A549 (cell line): ENCODE results near the gene NINJ1.

ENCODE experiments used
- BHLHE40 ChIP-seq: IDR thresholded peaks from 2 replicates; pipeline ENCODE4 v1.6.1; 2012; ENCODE audit warnings: low read depth, low read length, inconsistent platforms
- EP300 ChIP-seq, 2 experiments: fragments of >200 bp; sonication (Bioruptor Twin); formaldehyde crosslinking; IDR thresholded peaks; 2 replicates in 1 of 2; 3 replicates in 1 of 2; pipeline ENCODE4 v1.6.1; 2016 to 2017
- FOSL2 ChIP-seq, 2 experiments: fragments of 450-650 bp in 1 of 2; fragments of >200 bp in 1 of 2; sonication (Bioruptor Twin) in 1 of 2; formaldehyde crosslinking; IDR thresholded peaks; 2 replicates each; pipeline versions ENCODE4 v1.5.0 to v1.6.1; 2016 to 2020; ENCODE audit warnings: mild to moderate bottlenecking in 1 of 2, moderate library complexity in 1 of 2
- POLR2A ChIP-seq: IDR thresholded peaks from 2 replicates; pipeline ENCODE4 v1.6.1; 2012; ENCODE audit warnings: mild to moderate bottlenecking, low read length
- REST ChIP-seq: fragments of 200-600 bp; sonication (generic); IDR thresholded peaks from 2 replicates; pipeline ENCODE4 v1.6.1; 2016; ENCODE audit warnings: antibody characterized with exemption, mild to moderate bottlenecking, moderate library complexity
- SMC3 ChIP-seq: fragments of >200 bp; sonication (Bioruptor Twin); formaldehyde crosslinking; IDR thresholded peaks from 3 replicates; pipeline ENCODE4 v1.6.1; 2018; ENCODE audit warnings: inconsistent platforms
- SREBF2 ChIP-seq: fragments of 450-650 bp; IDR thresholded peaks from 2 replicates; pipeline ENCODE4 v1.6.1; 2014; ENCODE audit warnings: mild to moderate bottlenecking, moderate library complexity
- TF ChIP-seq, protein P1 (sequence below): fragments of >200 bp; sonication (Bioruptor Twin); formaldehyde crosslinking; IDR thresholded peaks from 3 replicates; pipeline ENCODE4 v1.5.1; 2016

DNA sequence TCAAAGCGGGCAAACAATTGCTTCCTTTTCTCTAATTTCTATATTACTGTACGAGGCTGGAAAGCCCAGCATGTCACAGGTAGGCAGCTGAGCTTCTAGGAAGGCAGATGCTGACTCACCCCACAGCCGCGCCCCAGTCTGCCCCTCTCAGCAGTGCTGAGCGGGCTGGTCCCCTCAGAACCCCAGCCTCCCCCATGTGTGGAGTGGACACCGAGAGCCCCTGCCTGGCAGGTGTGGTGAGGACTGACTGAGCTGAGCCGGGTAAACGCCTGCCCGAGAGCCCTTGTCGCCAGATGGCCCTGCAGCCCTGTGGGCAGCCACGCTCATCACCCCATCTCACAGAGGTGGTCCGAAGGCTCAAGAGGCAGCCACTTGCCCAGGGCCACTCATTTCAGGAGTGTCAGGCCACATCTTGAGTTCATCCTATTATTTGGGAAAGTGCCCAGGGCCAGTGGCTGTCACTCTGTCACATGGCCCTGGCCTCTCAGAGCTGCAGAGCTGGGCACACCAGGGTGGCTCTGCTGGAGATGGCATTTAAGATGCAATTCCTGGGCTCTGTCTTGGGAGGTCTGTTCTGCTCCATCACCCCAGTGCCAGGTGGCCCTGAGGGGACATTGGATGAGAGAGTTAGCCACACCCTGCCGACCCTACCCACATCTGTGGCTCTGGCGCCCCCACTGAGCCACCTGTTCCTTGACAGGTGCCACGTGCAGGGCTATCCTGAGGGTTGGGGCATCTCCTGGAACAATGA, 25.6 kb downstream of the NINJ1 start:
- TF ChIP-seq SREBF2 (no peak), POLR2A (no peak), EP300 (IDR thresholded peaks at IDR 0.05) (no peak), FOSL2 (IDR thresholded peaks at IDR 0.05) (no peak), FOSL2 (CRISPR knock-in tag; IDR thresholded peaks at IDR 0.05) (no peak), BHLHE40 (no peak), REST (no peak), SMC3 (no peak)
- TF ChIP-seq, protein P1, sequence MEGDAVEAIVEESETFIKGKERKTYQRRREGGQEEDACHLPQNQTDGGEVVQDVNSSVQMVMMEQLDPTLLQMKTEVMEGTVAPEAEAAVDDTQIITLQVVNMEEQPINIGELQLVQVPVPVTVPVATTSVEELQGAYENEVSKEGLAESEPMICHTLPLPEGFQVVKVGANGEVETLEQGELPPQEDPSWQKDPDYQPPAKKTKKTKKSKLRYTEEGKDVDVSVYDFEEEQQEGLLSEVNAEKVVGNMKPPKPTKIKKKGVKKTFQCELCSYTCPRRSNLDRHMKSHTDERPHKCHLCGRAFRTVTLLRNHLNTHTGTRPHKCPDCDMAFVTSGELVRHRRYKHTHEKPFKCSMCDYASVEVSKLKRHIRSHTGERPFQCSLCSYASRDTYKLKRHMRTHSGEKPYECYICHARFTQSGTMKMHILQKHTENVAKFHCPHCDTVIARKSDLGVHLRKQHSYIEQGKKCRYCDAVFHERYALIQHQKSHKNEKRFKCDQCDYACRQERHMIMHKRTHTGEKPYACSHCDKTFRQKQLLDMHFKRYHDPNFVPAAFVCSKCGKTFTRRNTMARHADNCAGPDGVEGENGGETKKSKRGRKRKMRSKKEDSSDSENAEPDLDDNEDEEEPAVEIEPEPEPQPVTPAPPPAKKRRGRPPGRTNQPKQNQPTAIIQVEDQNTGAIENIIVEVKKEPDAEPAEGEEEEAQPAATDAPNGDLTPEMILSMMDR, result no peak
